K562 (cell line): Measurements from ENCODE around the gene HMGCL. TPM values are rescaled to one million over a fixed set of nuclear protein-coding genes. Genes with fewer than 3 reads are reported as not detected.
A peak's percentile ranks its signal among the peaks of the same experiment; 100 is the strongest.

Experiments
- CBX2 ChIP-seq: fragments of 200-600 bp; sonication (generic); IDR thresholded peaks from one replicate; pipeline ENCODE4 v1.6.1; 2012; ENCODE audit warnings: mild to moderate bottlenecking, low read length, inconsistent platforms; ENCODE audit not compliant: insufficient read depth, poor library complexity, severe bottlenecking
- CLOCK ChIP-seq: fragments of 250-450 bp; sonication (Bioruptor Pico); IDR thresholded peaks from 2 replicates; pipeline ENCODE4 v1.4.0; 2020; ENCODE audit warnings: mild to moderate bottlenecking, moderate library complexity, borderline replicate concordance
- MAFF ChIP-seq: IDR thresholded peaks from 2 replicates; pipeline ENCODE4 v1.6.1; 2012; ENCODE audit warnings: low read length, improper control_type of control experiment
- REST ChIP-seq, 2 experiments: fragments of 450-650 bp; formaldehyde crosslinking in 1 of 2; IDR thresholded peaks; 2 replicates each; pipeline versions ENCODE4 v1.4.0 to v1.6.1; 2014 to 2020; ENCODE audit warnings: mild to moderate bottlenecking in 2 of 2, borderline replicate concordance in 1 of 2, low read depth in 1 of 2
- TAF1 ChIP-seq: IDR thresholded peaks from 2 replicates; pipeline ENCODE4 v1.6.1; 2011; ENCODE audit warnings: mild to moderate bottlenecking, low read length, moderate library complexity; ENCODE audit not compliant: insufficient read depth, control insufficient read depth, severe bottlenecking; ENCODE audit errors: extremely low read depth
- TCF7L2 ChIP-seq: fragments of 150-350 bp; IDR thresholded peaks from 2 replicates; pipeline ENCODE4 v1.6.1; 2016; ENCODE audit warnings: low read depth, mild to moderate bottlenecking, low read length, moderate library complexity
- ZBTB11 ChIP-seq, 3 experiments: fragments of 200-800 bp in 1 of 3; fragments of 250-450 bp in 1 of 3; fragments of 450-650 bp in 1 of 3; sonication (Bioruptor Pico) in 1 of 3; sonication (Bioruptor generic) in 1 of 3; formaldehyde crosslinking in 1 of 3; IDR thresholded peaks; 2 replicates each; pipeline versions ENCODE4 v1.6.1 to v1.8.0; 2016 to 2022; ENCODE audit warnings: mild to moderate bottlenecking in 2 of 3, missing genetic modification characterization in 2 of 3, missing compliant biosample characterization in 1 of 3, moderate library complexity in 1 of 3
- ZBTB7A ChIP-seq: IDR thresholded peaks from 2 replicates; pipeline ENCODE4 v1.6.1; 2011; ENCODE audit warnings: low read depth, mild to moderate bottlenecking, low read length, moderate library complexity, borderline replicate concordance; ENCODE audit not compliant: control insufficient read depth
- ZEB2 ChIP-seq: fragments of 450-650 bp; IDR thresholded peaks from 2 replicates; pipeline ENCODE4 v1.6.1; 2016
- polyA plus RNA-seq, 8 experiments: library from polyadenylated mRNA; depleted of rRNA in 4 of 8; stranded (reverse) in 5 of 8; unstranded in 3 of 8; fragments of >200 nt; fragmentation: Nextera tagmentation in 2 of 8; fragmentation: Illumina TruSeq in 1 of 8; extraction: Ambion mirVana in 2 of 8; extraction: Trizol in 1 of 8; gene quantifications; 2 replicates each; pipeline versions ENCODE4 v1.2.1 to v1.2.3, GENCODE V29; 2011 to 2014; ENCODE audit warnings: inconsistent platforms in 1 of 8, missing spikeins in 1 of 8
- total RNA-seq, 7 experiments: library from RNA; depleted of rRNA in 6 of 7; stranded (reverse); fragments of >200 nt in 6 of 7; fragmentation: Illumina TruSeq in 2 of 7; extraction: Trizol in 2 of 7; gene quantifications; 2 replicates each; pipeline versions ENCODE4 v1.2.1 to v1.2.3, GENCODE V29; 2011 to 2021; ENCODE audit warnings: low replicate concordance in 1 of 7

The HMGCL gene
- total and polyA plus RNA-seq, 9 of the 15 experiments (the other 6 are each of a cell fraction or from before 2014, with no cell fraction given): 18.0 to 82.2 (median 24.2) TPM

- TF ChIP-seq CBX2 (no peak), CLOCK (CRISPR knock-in tag) (no peak), REST (IDR thresholded peaks at IDR 0.05; ENCODE audit: borderline replicate concordance) (peak; percentile 44), REST (CRISPR knock-in tag; IDR thresholded peaks at IDR 0.05; ENCODE audit: low read depth) (peak; percentile 81), ZEB2 (no peak), ZBTB7A (no peak; the same call in 1 of the 2 replicates), TCF7L2 (no peak), ZBTB11 (CRISPR knock-in tag; IDR thresholded peaks at IDR 0.05) (peak in 1 of 3 experiments; percentile 65; a peak in 1 of 6 replicates), TAF1 (peak; percentile 62), MAFF (no peak)
Observed at GRCh38 chr1:23799570-23800399, 25.4 kb downstream of the HMGCL start (continued).
